Activated CD8-positive, alpha-beta T cell treated with anti-CD3 and anti-CD28 coated beads, Interleukin-2, amount 10 ng/mL, durations not matched to agents 7 days and 5 days (primary cell): Measurements from ENCODE around the gene ABI3BP. TPM values are rescaled to one million over a fixed set of nuclear protein-coding genes. Genes with fewer than 3 reads are reported as not detected.

ENCODE experiments used
- ATAC-seq: fragments of 150-1000 bp; cut with Tn5 transposase; one replicate; pipeline ENCODE4 v1.10.0; 2021; ENCODE audit warnings: moderate library complexity
- CTCF ChIA-PET: fragments of 350-600 bp; sonication (Branson Sonifier 250); formaldehyde crosslinking; loops from one replicate; lab custom pipeline; 2021; ENCODE audit warnings: antibody characterized with exemption; lab: Charles Lee
- POLR2A ChIA-PET: fragments of 350-600 bp; sonication (Branson Sonifier 250); formaldehyde crosslinking; loops from one replicate; lab custom pipeline; 2021; ENCODE audit warnings: antibody characterized with exemption; lab: Charles Lee
- DNase-seq: peaks from one replicate; pipeline ENCODE4 v3.0.0-alpha.2; 2020
- H3K27ac Mint-ChIP-seq: one replicate; pipeline ENCODE4 v1.8.0; 2021; ENCODE audit warnings: mild to moderate bottlenecking, mixed read lengths
- H3K27me3 Mint-ChIP-seq: one replicate; pipeline ENCODE4 v1.8.0; 2021; ENCODE audit warnings: low read depth, mixed read lengths
- H3K36me3 Mint-ChIP-seq: one replicate; pipeline ENCODE4 v1.8.0; 2021; ENCODE audit warnings: low read depth, mixed read lengths
- H3K4me1 Mint-ChIP-seq: one replicate; pipeline ENCODE4 v1.8.0; 2021; ENCODE audit warnings: low read depth, mixed read lengths
- H3K4me3 Mint-ChIP-seq: one replicate; pipeline ENCODE4 v1.8.0; 2021; ENCODE audit warnings: mild to moderate bottlenecking, mixed read lengths
- H3K9me3 Mint-ChIP-seq: one replicate; pipeline ENCODE4 v1.8.0; 2022; ENCODE audit warnings: mixed read lengths; ENCODE audit not compliant: insufficient read depth
- total RNA-seq, 2 experiments: library from RNA; stranded (reverse); gene quantifications; one replicate each; pipeline ENCODE4 v1.2.3, GENCODE V29; 2021

Gene ABI3BP, protein sequence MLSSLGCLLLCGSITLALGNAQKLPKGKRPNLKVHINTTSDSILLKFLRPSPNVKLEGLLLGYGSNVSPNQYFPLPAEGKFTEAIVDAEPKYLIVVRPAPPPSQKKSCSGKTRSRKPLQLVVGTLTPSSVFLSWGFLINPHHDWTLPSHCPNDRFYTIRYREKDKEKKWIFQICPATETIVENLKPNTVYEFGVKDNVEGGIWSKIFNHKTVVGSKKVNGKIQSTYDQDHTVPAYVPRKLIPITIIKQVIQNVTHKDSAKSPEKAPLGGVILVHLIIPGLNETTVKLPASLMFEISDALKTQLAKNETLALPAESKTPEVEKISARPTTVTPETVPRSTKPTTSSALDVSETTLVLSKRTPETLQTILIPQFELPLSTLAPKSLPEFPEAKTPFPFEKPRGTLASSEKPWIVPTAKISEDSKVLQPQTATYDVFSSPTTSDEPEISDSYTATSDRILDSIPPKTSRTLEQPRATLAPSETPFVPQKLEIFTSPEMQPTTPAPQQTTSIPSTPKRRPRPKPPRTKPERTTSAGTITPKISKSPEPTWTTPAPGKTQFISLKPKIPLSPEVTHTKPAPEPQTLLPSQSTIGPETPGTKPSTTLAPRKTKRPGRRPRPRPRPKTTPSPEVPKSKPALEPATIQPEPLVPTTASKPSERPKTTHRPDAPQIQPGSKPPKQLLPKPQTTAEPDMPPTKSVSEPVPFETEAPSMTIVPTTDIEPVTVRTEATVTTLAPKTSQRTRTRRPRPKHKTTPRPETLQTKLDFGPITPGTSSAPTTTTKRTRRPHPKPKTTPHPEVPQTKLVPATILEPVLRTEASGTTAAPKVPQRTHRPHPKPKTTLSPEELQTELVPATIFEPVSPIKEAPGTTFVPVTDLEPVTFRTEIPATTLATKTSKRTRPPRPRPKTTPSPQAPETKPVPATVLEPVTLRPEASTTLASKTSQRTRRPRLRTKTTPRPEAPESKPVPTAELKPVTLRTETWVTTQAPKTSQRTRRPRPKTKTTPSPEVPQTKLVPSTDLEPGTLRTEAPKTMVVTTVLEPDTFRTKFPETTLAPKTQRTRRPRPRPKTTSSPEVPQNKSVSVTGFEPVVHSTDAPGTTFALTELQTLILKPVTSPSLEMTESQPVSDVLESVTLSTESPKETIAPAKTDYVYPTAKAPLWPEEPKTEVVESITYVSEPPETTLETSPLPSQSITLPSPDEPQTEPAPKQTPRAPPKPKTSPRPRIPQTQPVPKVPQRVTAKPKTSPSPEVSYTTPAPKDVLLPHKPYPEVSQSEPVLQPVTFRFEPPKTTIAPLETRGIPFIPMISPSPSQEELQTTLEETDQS (N-terminal part only)
- under 1 TPM in 1 of 2 experiments, not detected in 1; 0.16 TPM for total RNA-seq

DNA sequence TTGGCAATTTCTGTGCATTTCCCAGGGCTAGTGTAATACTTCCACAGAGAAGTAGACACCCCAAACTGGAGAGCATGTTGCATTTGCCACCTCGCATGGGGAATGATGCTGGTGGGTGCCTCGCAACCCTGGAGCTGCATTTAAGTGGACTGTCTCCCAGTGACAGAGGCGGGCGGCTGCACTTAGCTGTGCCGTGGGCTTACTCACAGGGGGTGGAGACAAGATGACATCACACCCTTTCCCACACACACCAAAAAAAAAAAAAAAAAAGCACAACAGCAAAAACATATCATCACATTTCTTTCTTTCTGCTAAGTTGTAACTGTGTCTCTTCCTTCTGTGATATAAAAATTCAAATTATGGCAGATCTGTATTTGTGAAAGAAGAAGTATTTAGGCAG is at the start of gene ABI3BP:
Gene ABI3BP, minus strand, starts transcription at position 113 of the 400 bp plus-strand sequence. Its CDS starts 37 bp downstream, at position 76.
- Mint-ChIP-seq H3K27ac (no peak within 1 kb of the TSS), H3K27me3 (peaks cover 12% of the 10 kb centered on the region), H3K4me3 (no peak within 1 kb of the TSS), H3K4me1 (no peaks in the 10 kb centered on the region), H3K36me3 (no peaks in the 10 kb centered on the region), H3K9me3 (no peaks in the 10 kb centered on the region)
- ChIA-PET CTCF (no interaction called here), POLR2A (no interaction called here)
- ATAC-seq = no peak
- no peak for DNase-seq

DNA sequence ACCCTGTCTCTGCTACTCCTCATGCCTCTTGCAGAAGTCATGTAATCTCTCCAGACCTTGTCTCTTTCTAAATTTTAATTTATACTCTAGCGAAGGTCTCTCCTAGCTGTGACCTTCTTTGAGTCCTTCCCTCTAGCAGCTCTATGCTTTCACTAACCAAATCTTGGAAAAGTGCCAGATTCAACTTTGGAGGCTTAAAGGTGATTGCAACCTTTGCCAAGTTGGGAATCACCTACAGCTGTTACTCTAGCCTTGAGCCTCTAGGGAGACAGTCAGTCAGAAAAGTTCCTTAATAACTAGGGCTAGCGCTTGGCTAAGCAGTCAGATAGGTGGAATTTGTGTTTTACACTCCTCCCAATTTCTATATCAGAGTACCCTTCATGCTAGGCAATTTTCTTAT is 46.1 kb upstream of the ABI3BP start:
- Mint-ChIP-seq H3K36me3 (no peaks in the 10 kb centered on the region), H3K27ac (no peak overlapping the region), H3K9me3 (no peaks in the 10 kb centered on the region), H3K27me3 (peaks cover 6% of the 10 kb centered on the region), H3K4me1 (no peaks in the 10 kb centered on the region), H3K4me3 (no peak overlapping the region)
- DNase-seq = no peak
- no peak for ATAC-seq
- ChIA-PET CTCF (no interaction called here), POLR2A (no interaction called here)

DNA sequence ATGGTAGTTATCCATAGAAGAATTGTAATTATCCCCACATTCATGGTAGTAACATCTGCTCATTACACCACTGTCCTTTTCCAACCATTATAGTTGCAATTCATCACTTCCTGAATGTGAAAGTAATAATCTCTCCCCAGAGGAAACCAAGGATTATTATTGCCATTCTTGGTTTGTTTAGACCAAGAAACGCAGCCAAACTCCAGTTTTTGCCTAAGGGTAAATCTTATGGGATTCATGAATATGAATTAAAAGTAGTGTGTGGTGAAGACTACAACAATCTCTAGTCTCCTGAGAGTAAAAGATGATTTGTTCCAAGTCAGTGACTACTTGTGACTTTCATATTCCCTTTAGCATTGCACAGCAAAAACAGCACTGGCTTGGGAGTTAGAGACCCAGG is 45.7 kb upstream of the ABI3BP start:
- ChIA-PET POLR2A (no interaction called here), CTCF (no interaction called here)
- DNase-seq (no peak), ATAC-seq (no peak)
- Mint-ChIP-seq H3K27me3 (peaks cover 6% of the 10 kb centered on the region), H3K27ac (no peak overlapping the region), H3K4me3 (no peak overlapping the region), H3K4me1 (no peaks in the 10 kb centered on the region), H3K9me3 (no peaks in the 10 kb centered on the region), H3K36me3 (no peaks in the 10 kb centered on the region)

DNA sequence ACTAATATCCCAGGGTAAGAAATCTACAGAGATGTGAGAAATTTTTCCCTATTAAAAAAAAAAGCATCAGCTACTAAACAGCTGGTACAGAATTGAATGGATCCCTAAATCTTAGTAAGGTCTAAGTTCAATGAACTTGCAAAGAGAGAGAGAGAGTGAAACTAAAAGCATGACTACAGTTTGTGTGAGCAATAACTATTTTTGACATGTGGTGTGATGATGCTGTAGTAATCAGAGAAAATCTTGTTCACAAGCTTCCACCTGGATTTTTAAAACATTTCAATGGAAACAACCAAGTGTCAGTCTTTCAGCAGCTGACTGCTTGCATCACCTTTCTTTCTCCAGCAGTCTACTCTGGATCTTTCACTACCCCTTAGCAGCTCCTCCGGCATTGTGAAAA is 45.2 kb upstream of the ABI3BP start:
- no peak for DNase-seq
- Mint-ChIP-seq H3K4me3 (no peak overlapping the region), H3K9me3 (no peaks in the 10 kb centered on the region), H3K36me3 (no peaks in the 10 kb centered on the region), H3K27ac (no peak overlapping the region), H3K4me1 (no peaks in the 10 kb centered on the region), H3K27me3 (peaks cover 6% of the 10 kb centered on the region)
- CTCF ChIA-PET = no interaction called here
- no peak for ATAC-seq
- POLR2A ChIA-PET = no interaction called here

DNA sequence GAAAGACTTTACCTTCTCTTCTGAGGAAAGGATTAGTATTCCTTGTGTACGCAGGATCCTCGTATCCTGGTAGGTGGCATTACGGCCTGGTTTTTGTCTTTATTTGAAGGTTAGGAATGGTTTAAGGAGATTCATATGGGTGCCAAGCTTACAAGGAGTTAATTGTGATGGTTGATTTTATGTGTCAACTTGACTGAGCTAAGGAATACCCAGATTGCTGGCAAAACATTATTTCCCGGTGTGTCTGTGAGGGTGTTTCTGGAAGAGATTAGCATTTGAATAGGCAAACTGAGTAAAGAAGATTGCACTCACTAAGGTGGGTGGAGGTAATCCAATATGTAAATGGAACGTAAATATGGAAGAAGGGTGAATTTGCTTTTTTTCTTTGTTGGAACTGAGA is 44.4 kb upstream of the ABI3BP start:
- ATAC-seq (no peak), DNase-seq (no peak)
- Mint-ChIP-seq H3K4me3 (no peak overlapping the region), H3K27ac (no peak overlapping the region), H3K9me3 (no peaks in the 10 kb centered on the region), H3K4me1 (no peaks in the 10 kb centered on the region), H3K27me3 (peaks cover 2% of the 10 kb centered on the region), H3K36me3 (no peaks in the 10 kb centered on the region)
- CTCF ChIA-PET = no interaction called here
- POLR2A ChIA-PET = no interaction called here

DNA sequence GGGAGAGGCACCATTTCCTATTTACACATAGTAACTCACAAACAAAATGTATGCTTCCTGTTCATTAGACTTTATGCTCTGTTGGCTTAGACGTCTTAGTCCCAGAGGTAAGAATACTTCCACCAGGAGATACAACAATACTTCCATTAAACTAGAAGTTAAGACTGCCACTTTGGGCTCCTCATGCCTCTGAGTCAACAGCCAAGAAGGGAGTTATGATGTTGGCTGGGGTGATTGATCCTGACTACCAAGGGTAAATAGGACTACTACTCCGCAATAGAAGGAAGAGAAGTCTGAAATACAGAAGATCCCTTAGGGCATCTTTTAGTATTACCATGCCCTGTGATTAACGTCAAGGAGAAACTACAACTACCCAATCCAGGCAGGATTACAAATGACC is 43.5 kb upstream of the ABI3BP start:
- Mint-ChIP-seq H3K27ac (no peak overlapping the region), H3K4me1 (no peaks in the 10 kb centered on the region), H3K36me3 (no peaks in the 10 kb centered on the region), H3K4me3 (no peak overlapping the region), H3K9me3 (no peaks in the 10 kb centered on the region), H3K27me3 (peaks cover under 1% of the 10 kb centered on the region)
- CTCF ChIA-PET = no interaction called here
- DNase-seq = no peak
- ATAC-seq = no peak
- POLR2A ChIA-PET = no interaction called here

DNA sequence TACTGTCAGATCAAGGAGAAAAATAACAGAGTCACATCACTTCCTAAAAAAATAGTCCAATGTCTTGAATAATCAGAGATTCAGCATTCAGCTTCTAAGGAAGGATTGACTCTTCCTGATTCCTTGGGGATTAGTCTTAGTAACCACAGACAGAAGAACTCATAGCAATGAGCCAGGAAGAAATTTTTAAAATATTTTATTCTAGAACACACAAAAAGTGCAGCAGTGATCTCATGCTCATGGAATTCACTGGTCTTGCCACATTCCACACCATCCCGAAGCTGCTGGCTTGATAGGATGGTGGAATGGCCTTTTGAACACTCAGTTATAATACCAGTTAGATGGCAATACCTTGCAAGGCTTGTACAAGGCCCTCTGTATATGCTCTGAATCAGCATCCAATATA is 43.0 kb upstream of the ABI3BP start:
- no peak for DNase-seq
- H3K27ac Mint-ChIP-seq = no peak overlapping the region
- no peak overlapping the region for H3K4me3 Mint-ChIP-seq
- POLR2A ChIA-PET = no interaction called here
- no peaks in the 10 kb centered on the region for H3K27me3 Mint-ChIP-seq
- H3K36me3 Mint-ChIP-seq = no peaks in the 10 kb centered on the region
- H3K4me1 Mint-ChIP-seq = no peaks in the 10 kb centered on the region
- CTCF ChIA-PET = no interaction called here
- no peak for ATAC-seq
- H3K9me3 Mint-ChIP-seq = no peaks in the 10 kb centered on the region

DNA sequence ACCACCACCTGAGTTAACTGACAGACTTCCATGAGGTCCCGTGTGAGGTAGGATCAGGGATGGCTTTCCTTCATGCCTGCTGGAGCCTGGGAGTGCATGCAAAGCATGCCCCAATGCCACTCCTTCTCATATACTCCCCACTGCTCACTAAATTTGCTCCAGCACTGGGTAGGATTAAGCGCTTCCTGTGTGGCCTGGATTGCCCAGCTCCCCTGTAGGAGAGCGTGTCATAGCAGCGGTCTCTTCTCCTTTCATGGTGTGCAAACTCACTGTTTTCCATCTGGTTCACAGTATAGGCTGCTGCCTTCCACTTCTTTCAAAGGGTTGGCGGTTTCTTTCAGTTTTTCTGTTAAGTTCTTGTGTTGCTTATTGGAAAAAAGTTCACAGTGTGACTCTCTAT is 34.1 kb upstream of the ABI3BP start:
- Mint-ChIP-seq H3K27me3 (peaks cover 2% of the 10 kb centered on the region), H3K36me3 (no peaks in the 10 kb centered on the region), H3K27ac (no peak overlapping the region), H3K4me3 (no peak overlapping the region), H3K9me3 (no peaks in the 10 kb centered on the region), H3K4me1 (no peaks in the 10 kb centered on the region)
- DNase-seq (no peak), ATAC-seq (no peak)
- ChIA-PET POLR2A (no interaction called here), CTCF (no interaction called here)

DNA sequence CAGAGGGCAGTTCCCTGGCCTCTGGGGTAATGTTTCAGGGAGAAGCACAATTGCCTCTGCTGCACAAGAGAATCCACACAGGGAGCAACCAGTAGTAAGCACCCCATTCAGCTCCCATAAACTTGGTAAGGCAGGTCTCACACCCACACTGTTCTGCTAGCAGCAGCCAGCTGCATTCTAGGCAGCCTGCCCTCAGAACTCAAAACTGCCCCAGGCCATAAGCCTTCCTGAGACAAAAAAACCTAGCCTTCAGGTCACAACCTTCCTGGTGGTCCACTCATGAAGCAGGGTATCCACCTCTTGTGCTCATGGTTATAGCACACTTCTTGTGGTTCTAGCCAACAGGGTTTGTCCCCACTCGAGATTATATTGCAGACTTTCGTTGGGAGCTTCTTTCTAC is 33.7 kb upstream of the ABI3BP start:
- DNase-seq = no peak
- H3K9me3 Mint-ChIP-seq = no peaks in the 10 kb centered on the region
- POLR2A ChIA-PET = no interaction called here
- no peaks in the 10 kb centered on the region for H3K4me1 Mint-ChIP-seq
- H3K4me3 Mint-ChIP-seq = no peak overlapping the region
- no peak for ATAC-seq
- no peak overlapping the region for H3K27ac Mint-ChIP-seq
- H3K27me3 Mint-ChIP-seq = peaks cover 2% of the 10 kb centered on the region
- no peaks in the 10 kb centered on the region for H3K36me3 Mint-ChIP-seq
- CTCF ChIA-PET = no interaction called here

DNA sequence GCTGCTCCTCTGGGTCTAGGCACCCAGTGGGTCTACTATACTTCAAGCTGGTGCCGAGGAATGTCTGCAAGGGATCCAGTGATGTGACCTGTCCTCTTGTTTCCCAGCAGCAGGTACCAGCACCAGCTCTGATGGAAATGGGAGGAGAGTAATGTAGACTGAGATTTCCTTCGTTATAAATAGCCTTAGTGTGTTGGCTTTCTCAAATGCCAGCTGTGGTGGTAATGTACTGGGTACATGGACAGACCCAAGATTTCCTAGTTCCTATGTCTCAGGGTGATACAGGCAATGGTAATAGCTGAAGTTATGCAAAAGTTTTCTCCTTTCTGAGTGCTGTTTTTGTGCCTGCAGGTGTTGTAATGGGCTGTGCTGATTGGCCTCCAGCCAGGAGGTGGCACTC is 33.0 kb upstream of the ABI3BP start:
- CTCF ChIA-PET = no interaction called here

DNA sequence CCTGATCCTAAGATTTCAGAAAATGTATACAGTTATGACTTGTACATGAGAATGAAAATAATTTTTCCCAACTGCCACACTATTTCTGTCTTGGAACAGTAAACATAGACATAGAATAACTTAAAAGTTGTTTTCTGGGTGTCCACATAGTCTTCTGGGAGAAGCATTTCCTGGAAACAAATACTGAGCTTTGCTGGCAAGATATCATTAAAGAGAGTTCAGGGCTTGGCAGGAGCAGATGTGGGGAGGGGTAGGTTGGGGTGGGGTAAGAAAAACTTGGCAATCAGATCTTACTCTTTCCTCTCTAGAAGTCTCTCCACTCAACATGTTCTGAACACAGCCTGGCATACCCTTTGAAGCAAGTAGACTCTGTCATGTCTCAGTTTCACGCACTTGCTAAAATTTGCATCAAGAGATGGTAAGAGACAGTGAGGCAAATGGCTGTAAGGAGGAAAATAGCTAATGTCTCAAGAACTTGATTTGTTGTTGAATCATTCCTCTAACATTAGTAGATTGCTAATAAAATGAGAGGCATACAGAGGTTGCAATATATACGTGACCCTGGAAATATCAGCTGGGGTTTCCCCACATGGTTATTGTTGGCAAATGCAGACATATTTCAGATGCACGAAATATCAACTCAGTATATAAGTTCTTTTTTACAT is 27.3 kb upstream of the ABI3BP start:
- DNase-seq = no peak
- POLR2A ChIA-PET = no interaction called here
- peaks cover 7% of the 10 kb centered on the region for H3K27me3 Mint-ChIP-seq

More for the DNA sequence above, 33.0 kb upstream of the ABI3BP start:
- POLR2A ChIA-PET = no interaction called here
- no peaks in the 10 kb centered on the region for H3K9me3 Mint-ChIP-seq
- DNase-seq = no peak
- H3K4me3 Mint-ChIP-seq = no peak overlapping the region
- no peak overlapping the region for H3K27ac Mint-ChIP-seq
- no peaks in the 10 kb centered on the region for H3K36me3 Mint-ChIP-seq
- no peaks in the 10 kb centered on the region for H3K4me1 Mint-ChIP-seq
- no peak for ATAC-seq
- H3K27me3 Mint-ChIP-seq = peaks cover 2% of the 10 kb centered on the region

More for the DNA sequence above, 27.3 kb upstream of the ABI3BP start:
- H3K4me1 Mint-ChIP-seq = no peaks in the 10 kb centered on the region
- no peaks in the 10 kb centered on the region for H3K36me3 Mint-ChIP-seq
- no peak overlapping the region for H3K4me3 Mint-ChIP-seq
- H3K27ac Mint-ChIP-seq = no peak overlapping the region
- no peaks in the 10 kb centered on the region for H3K9me3 Mint-ChIP-seq
- CTCF ChIA-PET = no interaction called here
- ATAC-seq = no peak
